Immature natural killer cell (primary cell): ENCODE data around the gene UCK1. TPM values are rescaled to one million over a fixed set of nuclear protein-coding genes. Genes with fewer than 3 reads are reported as not detected.
A peak's percentile ranks its signal among the peaks of the same experiment; 100 is the strongest.

Source experiments
- DNase-seq, 3 donors: peaks; one replicate each; pipeline ENCODE4 v3.0.0; 2022; ENCODE audit warnings: mixed read lengths in 1 of 3
- H3K27ac Mint-ChIP-seq, 6 donors: one replicate each; pipeline ENCODE4 v1.8.0; 2020; ENCODE audit warnings: mixed read lengths in 6 of 6, mild to moderate bottlenecking in 5 of 6, inconsistent platforms in 4 of 6, moderate library complexity in 3 of 6
- H3K27me3 Mint-ChIP-seq, 3 donors: one replicate each; pipeline ENCODE4 v1.8.0; 2020 to 2021; ENCODE audit warnings: low read depth in 3 of 3, mild to moderate bottlenecking in 3 of 3, mixed read lengths in 3 of 3, moderate library complexity in 3 of 3, inconsistent platforms in 1 of 3
- H3K36me3 Mint-ChIP-seq, 3 donors: one replicate each; pipeline ENCODE4 v1.8.0; 2020; ENCODE audit warnings: mixed read lengths in 3 of 3, inconsistent platforms in 2 of 3, mild to moderate bottlenecking in 2 of 3
- H3K4me1 Mint-ChIP-seq, 2 donors: one replicate each; pipeline ENCODE4 v1.8.0; 2020; ENCODE audit warnings: inconsistent platforms in 2 of 2, mild to moderate bottlenecking in 2 of 2, mixed read lengths in 2 of 2, moderate library complexity in 1 of 2
- H3K4me3 Mint-ChIP-seq, 5 donors: one replicate each; pipeline ENCODE4 v1.8.0; 2020; ENCODE audit warnings: mild to moderate bottlenecking in 5 of 5, mixed read lengths in 5 of 5, inconsistent platforms in 3 of 5, moderate library complexity in 3 of 5
- H3K9me3 Mint-ChIP-seq, 6 donors: one replicate each; pipeline ENCODE4 v1.8.0; 2020; ENCODE audit warnings: mild to moderate bottlenecking in 6 of 6, mixed read lengths in 6 of 6, inconsistent platforms in 4 of 6, moderate library complexity in 3 of 6
- polyA plus RNA-seq, 3 donors: library from polyadenylated mRNA; unstranded; fragments of 300-500 nt; fragmentation: Illumina TruSeq; gene quantifications; one replicate each; pipeline ENCODE4 v1.2.3, GENCODE V29; 2021

The UCK1 gene
- polyA plus RNA-seq, 3 donors from 2014 or later, result 27.3 to 34.7 (median 33.7) TPM

DNA sequence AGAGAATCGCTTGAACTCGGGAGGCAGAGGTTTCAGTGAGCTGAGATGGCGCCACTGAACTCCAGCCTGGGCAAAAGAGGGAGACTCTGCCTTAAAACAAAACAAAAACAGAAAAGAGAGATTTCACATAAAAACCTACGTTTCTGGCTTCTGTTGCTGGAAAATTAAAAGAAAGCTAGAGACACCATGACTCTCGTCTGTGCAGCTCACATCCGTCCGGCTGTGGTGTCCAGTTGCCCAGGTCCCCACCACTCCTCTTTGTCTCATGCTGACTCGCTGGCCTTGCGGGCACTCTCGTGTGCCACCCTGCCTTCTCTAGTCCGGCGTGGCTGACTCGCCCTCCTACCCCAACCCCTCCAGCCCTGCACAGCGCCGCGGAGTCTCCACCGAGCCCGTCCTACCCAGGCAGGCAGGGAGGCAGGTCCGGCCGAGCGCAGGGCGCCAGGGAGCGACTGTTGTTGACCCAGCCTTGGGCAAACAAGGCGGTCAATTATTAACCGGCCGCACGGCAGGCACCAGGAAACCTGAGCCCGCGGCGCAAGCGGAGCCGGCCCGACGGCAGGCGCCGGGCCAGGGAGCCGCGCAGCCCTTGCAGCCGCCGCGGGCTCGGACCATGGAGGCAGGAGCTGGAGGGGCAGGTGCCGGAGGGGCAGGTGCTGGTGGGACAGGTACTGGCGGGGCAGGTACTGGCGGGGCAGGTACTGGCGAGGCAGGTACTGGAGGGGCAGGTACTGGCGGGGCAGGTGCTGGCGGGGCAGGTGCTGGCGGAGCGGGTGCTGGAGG lies 14.1 kb upstream of the UCK1 start, which contains the start of gene PRRT1B:
Gene PRRT1B, plus strand, starts transcription at position 521 of the 783 bp plus-strand sequence. Its CDS starts 93 bp downstream, at position 614.
- Mint-ChIP-seq H3K27me3 (peaks cover 19 to 36% (median 33%) of the 10 kb centered on the region in 3 donors), H3K9me3 (peaks cover 5 to 23% (median 16%) of the 10 kb centered on the region in 6 donors), H3K4me1 (peaks cover 6 to 18% of the 10 kb centered on the region in 2 donors), H3K27ac (no peak within 1 kb of the TSS), H3K4me3 (no peak within 1 kb of the TSS), H3K36me3 (peaks cover 5 to 8% (median 5%) of the 10 kb centered on the region in 3 donors)
- DNase-seq, result no peak

DNA sequence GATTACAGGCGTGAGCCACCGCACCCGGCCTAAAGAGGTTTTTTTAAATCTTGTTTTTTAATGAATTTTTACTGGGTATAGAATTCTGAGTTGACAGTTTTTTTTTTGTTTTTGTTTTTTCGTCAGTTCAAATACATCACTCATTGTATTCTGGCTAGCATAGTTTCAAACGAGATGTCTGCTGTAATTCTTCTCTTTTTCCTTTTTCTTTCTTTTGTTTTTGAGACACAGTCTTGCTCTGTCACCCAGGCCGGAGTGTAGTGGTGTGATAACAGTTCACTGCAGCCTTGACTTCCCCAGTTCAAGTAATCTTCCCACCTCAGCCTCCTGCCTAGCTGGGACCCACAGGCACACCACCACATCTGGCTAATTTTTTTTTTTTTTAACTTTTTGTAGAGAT lies 12.1 kb upstream of the UCK1 start:
- peaks cover 16 to 28% of the 10 kb centered on the region in 2 donors for H3K4me1 Mint-ChIP-seq
- H3K36me3 Mint-ChIP-seq, result peaks cover 5 to 8% (median 5%) of the 10 kb centered on the region in 3 donors
- peaks cover 3 to 23% (median 16%) of the 10 kb centered on the region in 6 donors for H3K9me3 Mint-ChIP-seq
- no peak overlapping the region for H3K27ac Mint-ChIP-seq
- peaks cover 15 to 22% (median 19%) of the 10 kb centered on the region in 3 donors for H3K27me3 Mint-ChIP-seq
- peak overlapping the region in 1 of 5 donors; percentile 4 for H3K4me3 Mint-ChIP-seq
- no peak for DNase-seq

DNA sequence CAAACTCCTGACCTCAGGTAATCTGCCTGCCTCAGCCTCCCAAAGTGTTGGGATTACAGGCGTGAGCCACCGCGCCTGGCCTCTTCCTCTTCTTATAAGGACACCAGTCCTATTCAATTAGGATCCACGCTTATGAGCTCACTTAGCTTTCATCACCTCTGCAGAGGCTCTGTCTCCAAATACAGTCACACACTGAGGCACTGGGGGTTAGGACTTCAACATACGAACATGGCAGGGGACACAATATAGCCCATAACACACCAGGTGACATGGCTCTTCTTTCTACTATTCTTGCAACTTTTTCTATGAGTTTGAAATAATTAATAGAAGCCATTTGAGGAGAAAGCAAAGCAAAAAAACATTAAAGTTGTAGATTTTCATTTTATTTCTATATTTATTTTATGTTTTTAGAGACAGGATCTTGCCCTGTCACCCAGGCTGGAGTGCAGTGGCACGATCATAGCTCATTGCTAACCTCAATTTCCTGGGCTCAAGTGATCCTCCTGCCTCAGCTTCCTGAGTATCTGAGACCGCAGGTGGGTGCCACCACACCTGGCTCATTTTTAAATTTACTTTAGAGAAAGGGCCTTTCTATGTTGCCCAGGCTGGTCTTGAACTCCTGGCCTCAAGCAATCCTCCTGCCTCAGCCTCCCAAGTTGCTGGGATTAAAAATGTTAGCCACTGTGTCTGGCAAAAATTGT lies 8.3 kb upstream of the UCK1 start:
- Mint-ChIP-seq H3K4me1 (peaks cover 22% of the 10 kb centered on the region in 2 donors), H3K27ac (peak overlapping the region in 3 of 6 donors; percentile 66 to 79 (median 69)), H3K27me3 (peaks cover 4 to 6% (median 4%) of the 10 kb centered on the region in 3 donors), H3K4me3 (peak overlapping the region in 2 of 5 donors; percentile 12 to 51), H3K9me3 (peaks cover 0 to 19% (median 13%) of the 10 kb centered on the region in 6 donors), H3K36me3 (peaks cover 0 to 8% (median 3%) of the 10 kb centered on the region in 3 donors)
- DNase-seq, result peak in 2 of 3 donors; percentile 15 to 17

DNA sequence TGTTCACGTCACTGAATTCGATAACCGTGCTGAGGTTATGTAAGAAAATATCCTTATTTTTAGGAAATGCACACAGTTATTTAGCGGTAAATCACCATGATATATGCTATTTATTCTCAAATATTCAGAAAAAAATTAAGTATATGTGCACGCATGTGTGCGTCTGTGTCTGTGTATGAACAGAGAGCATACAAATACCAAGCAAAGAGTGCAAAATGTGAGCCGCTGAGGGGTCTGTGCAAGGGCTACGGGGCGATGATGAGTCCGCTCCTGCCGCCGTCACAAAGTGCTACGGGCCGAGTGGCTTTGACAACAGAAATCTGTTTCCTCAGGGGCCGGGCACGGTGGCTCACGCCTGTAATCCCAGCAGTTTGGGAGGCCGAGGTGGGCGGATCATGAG lies 6.9 kb upstream of the UCK1 start:
- H3K27me3 Mint-ChIP-seq, result peaks cover 0 to 4% (median 2%) of the 10 kb centered on the region in 3 donors
- H3K4me3 Mint-ChIP-seq, result no peak overlapping the region
- no peak for DNase-seq
- no peaks in the 10 kb centered on the region for H3K36me3 Mint-ChIP-seq
- H3K4me1 Mint-ChIP-seq, result peaks cover 23 to 24% of the 10 kb centered on the region in 2 donors
- peaks cover 0 to 5% (median under 1%) of the 10 kb centered on the region in 6 donors for H3K9me3 Mint-ChIP-seq
- no peak overlapping the region for H3K27ac Mint-ChIP-seq

DNA sequence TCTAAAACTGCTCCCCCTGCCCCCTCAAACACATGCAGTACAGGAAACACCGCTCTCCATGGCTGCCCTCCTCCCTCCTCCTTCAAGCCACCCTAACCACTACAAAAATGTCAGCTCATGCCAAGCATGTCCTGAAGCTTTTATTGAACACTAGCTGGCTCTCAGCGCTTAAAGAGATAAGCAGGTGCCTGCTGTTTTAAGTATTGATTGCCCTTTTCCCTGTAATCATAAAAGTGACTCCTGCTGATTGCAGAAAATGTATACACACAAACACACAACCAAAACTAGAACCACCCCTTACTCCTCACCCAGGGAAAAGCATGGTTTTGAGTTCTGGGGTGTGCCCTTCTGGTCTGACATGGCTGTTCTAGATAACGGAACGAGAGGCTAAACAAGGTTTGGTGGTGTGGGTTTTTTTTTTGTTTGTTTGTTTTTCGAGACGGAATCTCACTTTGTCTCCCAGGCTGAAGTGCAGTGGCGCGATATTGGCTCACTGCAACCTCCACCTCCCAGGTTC lies 3.7 kb upstream of the UCK1 start:
- peaks cover 0 to 5% (median 2%) of the 10 kb centered on the region in 3 donors for H3K27me3 Mint-ChIP-seq
- DNase-seq, result no peak
- no peak overlapping the region for H3K27ac Mint-ChIP-seq
- H3K4me3 Mint-ChIP-seq, result peak overlapping the region in 2 of 5 donors; percentile 12
- no peaks in the 10 kb centered on the region for H3K36me3 Mint-ChIP-seq
- H3K9me3 Mint-ChIP-seq, result no peaks in the 10 kb centered on the region
- peaks cover 23 to 26% of the 10 kb centered on the region in 2 donors for H3K4me1 Mint-ChIP-seq

DNA sequence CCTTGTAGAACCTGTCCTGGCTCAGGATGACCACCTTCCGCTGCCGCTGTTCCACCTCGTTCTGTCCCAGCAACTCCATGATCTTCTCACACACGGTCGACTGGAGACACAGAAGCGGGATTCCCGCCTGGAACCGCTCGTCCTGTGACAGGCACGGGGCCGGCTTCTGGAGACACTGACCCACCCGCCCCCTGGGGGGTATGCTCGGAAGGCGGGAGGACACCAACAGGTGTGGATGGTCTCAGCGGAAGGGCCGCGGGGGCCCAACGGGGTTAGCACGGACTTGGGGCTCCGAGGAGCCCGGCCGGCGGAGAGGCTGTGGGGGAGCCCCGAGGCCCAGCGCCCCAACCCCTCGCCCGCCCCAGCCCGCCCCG lies 530 bp downstream of the UCK1 start:
- DNase-seq, result no peak

DNA sequence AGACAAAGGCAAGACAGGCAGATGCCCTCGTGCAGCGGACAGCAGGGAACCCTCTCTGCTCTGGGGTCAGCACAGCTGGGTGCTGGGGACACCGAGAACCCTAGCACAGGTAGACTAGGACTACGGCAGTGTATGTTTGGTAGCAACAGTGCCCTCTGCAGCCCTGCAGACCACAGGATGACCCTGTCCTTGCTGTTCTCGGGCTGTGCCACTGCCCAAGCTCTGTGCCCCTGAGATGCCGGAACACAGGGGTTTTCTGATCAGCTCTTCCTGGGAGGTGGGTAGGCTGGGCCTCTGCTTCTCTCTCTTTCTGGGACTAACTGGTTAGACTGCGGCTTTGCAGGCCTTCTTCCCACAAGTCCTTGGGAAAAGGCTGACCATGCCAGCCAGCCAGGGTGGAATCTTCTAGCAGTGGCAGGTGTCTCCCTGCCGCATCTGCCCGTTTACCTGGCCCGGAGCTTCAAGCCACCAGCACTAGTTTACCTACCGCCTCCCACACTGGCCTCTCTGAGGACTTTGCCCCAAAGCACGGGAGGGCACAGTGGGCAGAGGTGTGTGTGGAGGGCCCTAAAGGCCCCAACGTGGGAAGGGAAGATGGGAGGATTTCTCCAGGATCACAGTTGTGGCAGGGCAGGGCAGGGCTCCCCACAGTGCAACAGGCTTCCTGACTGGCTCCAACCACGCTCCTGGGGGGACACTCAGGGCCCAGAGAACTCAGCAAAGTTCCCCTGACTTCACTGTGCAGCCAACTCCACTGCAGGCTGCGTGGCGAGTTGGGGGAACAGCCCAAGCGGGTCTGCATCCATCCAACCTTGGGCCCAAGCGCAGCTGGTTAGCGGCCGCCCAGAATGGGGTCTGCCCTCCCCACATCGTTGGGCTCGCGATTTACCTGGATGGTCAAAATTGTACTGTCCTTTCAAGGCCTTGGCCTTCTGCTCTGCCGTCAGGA lies 1.2 kb downstream of the UCK1 start:
- Mint-ChIP-seq H3K27ac (peak overlapping the region in 3 of 6 donors; percentile 29 to 77 (median 73)), H3K9me3 (no peaks in the 10 kb centered on the region), H3K4me1 (peaks cover 19 to 22% of the 10 kb centered on the region in 2 donors), H3K27me3 (peaks cover 0 to 6% (median 5%) of the 10 kb centered on the region in 3 donors), H3K4me3 (peak overlapping the region; percentile 67 to 79 (median 75)), H3K36me3 (peaks cover 0 to 16% (median 7%) of the 10 kb centered on the region in 3 donors)
- DNase-seq, result no peak

More for the DNA sequence above, 530 bp downstream of the UCK1 start:
- H3K4me1 Mint-ChIP-seq, result peaks cover 20 to 24% of the 10 kb centered on the region in 2 donors
- peak overlapping the region; percentile 67 to 79 (median 75) for H3K4me3 Mint-ChIP-seq
- H3K27ac Mint-ChIP-seq, result peak overlapping the region in 3 of 6 donors; percentile 23 to 68 (median 53)
- H3K27me3 Mint-ChIP-seq, result peaks cover 0 to 7% (median 5%) of the 10 kb centered on the region in 3 donors
- no peaks in the 10 kb centered on the region for H3K9me3 Mint-ChIP-seq
- peaks cover 0 to 15% (median 7%) of the 10 kb centered on the region in 3 donors for H3K36me3 Mint-ChIP-seq

DNA sequence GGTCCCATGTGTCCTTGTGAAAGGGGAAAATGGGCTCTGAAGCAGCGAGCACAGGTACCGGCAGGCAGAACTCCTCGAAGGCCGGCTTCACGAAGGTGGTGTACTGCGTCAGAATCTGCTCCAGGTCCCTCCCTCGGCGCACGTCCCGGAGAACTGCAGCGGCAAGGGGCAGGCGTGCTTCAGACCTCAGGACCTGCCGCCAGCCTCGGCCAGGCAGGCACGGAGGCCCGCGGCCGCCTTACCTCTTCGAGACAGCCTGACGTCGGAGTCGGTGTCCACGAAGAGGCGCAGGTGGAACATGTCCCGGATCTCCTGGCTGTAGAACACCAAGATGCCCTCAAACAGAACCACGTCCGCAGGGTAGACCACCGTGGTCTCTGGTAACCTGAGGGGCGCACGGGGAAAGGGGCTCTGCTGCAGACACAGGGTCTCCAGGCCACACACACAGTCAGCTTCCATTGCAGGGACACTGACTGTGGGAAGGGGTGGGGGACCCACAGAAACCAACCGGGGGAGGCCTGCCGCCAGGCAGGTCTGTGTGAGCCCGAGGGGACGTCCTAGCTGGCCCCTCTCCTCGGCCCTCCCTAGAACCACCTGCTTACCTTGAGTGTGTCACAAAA lies 2.1 kb downstream of the UCK1 start:
- Mint-ChIP-seq H3K36me3 (peaks cover 0 to 24% (median 7%) of the 10 kb centered on the region in 3 donors), H3K4me3 (peak overlapping the region in 4 of 5 donors; percentile 38 to 75 (median 61)), H3K27me3 (peaks cover 0 to 6% (median 4%) of the 10 kb centered on the region in 3 donors), H3K4me1 (peaks cover 12 to 16% of the 10 kb centered on the region in 2 donors), H3K27ac (peak overlapping the region in 1 of 6 donors; percentile 29), H3K9me3 (no peaks in the 10 kb centered on the region)
- no peak for DNase-seq

DNA sequence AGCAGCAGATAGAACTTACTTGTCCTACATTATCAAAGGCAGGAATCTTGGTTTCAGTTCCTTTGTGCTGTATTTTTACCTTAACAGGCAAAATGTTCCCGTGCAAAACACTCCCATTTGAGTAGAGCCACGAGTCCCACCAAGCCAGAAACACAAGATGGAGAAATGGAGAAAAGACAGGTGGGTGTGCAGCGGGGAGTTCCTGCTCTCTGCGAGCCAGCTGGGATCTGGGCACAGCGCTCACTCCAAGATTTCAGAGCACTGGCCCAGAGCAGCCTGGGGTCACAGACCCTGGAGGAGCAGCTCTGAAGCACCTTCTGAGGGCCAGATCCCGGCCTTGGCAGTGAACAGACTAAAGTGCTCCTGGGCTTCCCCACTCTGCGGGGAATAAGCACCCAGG lies 2.9 kb downstream of the UCK1 start:
- Mint-ChIP-seq H3K36me3 (peaks cover 0 to 24% (median 7%) of the 10 kb centered on the region in 3 donors), H3K27ac (no peak overlapping the region), H3K4me3 (peak overlapping the region; percentile 53 to 65 (median 58)), H3K4me1 (peaks cover 12 to 16% of the 10 kb centered on the region in 2 donors), H3K9me3 (no peaks in the 10 kb centered on the region), H3K27me3 (peaks cover 0 to 6% (median 4%) of the 10 kb centered on the region in 3 donors)
- DNase-seq, result no peak

DNA sequence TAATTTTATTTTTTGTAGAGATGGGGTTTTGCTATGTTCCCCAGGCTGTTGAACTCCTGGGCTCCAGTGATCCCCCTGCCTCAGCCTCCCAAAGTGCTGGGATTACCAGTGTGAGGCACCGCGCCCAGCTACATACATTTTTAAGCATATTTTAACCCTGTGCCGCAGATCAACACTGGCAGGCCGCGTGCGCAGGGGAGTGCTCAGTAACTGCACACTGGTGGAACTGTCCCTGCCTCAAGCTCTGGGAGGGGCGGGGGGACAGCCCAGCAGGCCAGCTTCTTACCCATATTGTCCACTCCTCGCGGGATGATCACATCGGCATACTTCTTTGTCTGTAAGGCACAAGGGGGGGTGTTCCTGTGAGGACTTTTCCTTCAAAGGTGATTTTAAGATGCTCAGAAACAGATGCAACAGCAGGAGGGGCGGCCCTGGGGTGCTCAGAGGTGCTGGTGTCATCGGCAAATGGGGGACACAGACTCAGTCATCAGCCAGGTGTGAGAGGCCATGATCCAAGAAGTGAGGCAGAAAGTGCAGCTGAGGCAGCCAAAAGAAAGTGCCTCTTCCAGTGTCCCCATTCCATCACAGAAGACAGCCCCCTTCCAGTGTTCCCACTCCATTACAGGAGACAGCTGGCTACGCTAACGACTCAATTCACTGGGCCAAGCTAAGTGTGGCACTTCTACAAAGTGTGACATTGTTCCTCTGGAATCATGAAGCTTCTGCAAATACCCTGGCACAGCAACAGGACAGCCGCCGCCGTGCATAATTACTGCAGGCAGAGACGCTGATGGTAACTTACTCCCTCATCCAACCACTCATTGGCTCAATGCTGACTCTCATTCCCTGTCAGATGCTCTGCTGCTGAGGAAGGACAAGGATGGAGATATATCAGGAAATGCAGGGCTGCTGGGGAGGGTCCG lies 5.2 kb downstream of the UCK1 start:
- Mint-ChIP-seq H3K9me3 (no peaks in the 10 kb centered on the region), H3K27ac (no peak overlapping the region), H3K4me3 (no peak overlapping the region), H3K36me3 (peaks cover 7 to 27% (median 8%) of the 10 kb centered on the region in 3 donors), H3K4me1 (peaks cover 12 to 13% of the 10 kb centered on the region in 2 donors), H3K27me3 (peaks cover 0 to 6% (median 4%) of the 10 kb centered on the region in 3 donors)
- no peak for DNase-seq

DNA sequence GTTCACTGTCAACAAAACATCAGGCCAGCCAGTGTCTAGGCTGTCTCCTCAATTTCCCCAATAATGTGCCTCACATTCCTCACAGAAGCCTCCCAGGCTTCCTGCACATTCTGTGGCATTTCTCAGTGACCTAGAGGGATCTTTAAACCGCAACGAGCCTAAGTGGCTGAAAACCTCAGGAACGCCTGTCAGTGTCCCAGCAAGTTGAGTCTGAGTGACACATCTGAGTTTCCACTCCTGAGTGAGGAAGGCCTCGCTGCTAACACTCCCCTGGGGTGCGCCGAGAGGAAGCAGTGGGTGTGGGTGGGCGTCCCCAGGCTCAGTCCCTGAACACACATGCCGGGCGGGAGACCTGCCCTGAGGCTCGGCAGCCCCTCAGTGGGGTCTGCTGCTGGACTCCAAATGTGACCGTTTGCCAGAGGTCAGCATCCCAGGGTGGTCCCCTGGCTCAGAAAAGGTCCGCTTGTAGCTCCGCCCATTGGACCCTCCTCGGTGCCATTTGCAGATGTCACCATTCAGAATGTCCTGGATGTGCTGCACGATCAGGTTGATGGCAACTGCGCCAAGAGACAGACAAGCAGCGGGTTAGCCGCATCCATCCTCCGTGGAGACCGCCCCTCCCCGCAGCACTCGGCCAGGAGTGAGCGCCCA lies 6.3 kb downstream of the UCK1 start:
- H3K36me3 Mint-ChIP-seq, result peaks cover 7 to 27% (median 8%) of the 10 kb centered on the region in 3 donors
- H3K27ac Mint-ChIP-seq, result peak overlapping the region in 1 of 6 donors; percentile 43
- H3K27me3 Mint-ChIP-seq, result peaks cover 0 to 6% (median 4%) of the 10 kb centered on the region in 3 donors
- peaks cover 3 to 7% of the 10 kb centered on the region in 2 donors for H3K4me1 Mint-ChIP-seq
- H3K4me3 Mint-ChIP-seq, result no peak overlapping the region
- no peaks in the 10 kb centered on the region for H3K9me3 Mint-ChIP-seq
- DNase-seq, result no peak
